HepG2 (cell line): ENCODE measurements around the gene EFS. TPM values are rescaled to one million over a fixed set of nuclear protein-coding genes. Genes with fewer than 3 reads are reported as not detected.
A peak's percentile ranks its signal among the peaks of the same experiment; 100 is the strongest.

Experiments used
- ARNT ChIP-seq: fragments of 450-650 bp; IDR thresholded peaks from 2 replicates; pipeline ENCODE4 v1.6.1; 2017
- BRD4 ChIP-seq: sonication (generic); formaldehyde crosslinking; IDR thresholded peaks from 2 replicates; pipeline ENCODE4 v1.4.0; 2020; ENCODE audit warnings: missing genetic modification reagents
- HOXD1 ChIP-seq: sonication (generic); formaldehyde crosslinking; IDR thresholded peaks from 2 replicates; pipeline ENCODE4 v1.5.0; 2020; ENCODE audit warnings: missing genetic modification reagents
- KLF13 ChIP-seq: sonication (generic); formaldehyde crosslinking; IDR thresholded peaks from 2 replicates; pipeline ENCODE4 v1.4.0; 2020; ENCODE audit warnings: mild to moderate bottlenecking, missing genetic modification reagents
- KMT2B ChIP-seq: IDR thresholded peaks from 2 replicates; pipeline ENCODE4 v1.6.1; 2016; ENCODE audit warnings: missing genetic modification reagents, missing compliant biosample characterization
- LCORL ChIP-seq, 2 experiments: fragments of 450-650 bp in 1 of 2; sonication (generic) in 1 of 2; formaldehyde crosslinking in 1 of 2; IDR thresholded peaks; 2 replicates each; pipeline versions ENCODE4 v1.5.0 to v1.6.1; 2017 to 2020; ENCODE audit warnings: antibody characterized with exemption in 1 of 2, missing genetic modification reagents in 1 of 2
- MEF2D ChIP-seq: sonication (generic); formaldehyde crosslinking; IDR thresholded peaks from 2 replicates; pipeline ENCODE4 v1.5.1; 2020; ENCODE audit warnings: mild to moderate bottlenecking, missing genetic modification reagents
- NKX3-1 ChIP-seq: sonication (generic); formaldehyde crosslinking; IDR thresholded peaks from 2 replicates; pipeline ENCODE4 v1.5.0; 2020; ENCODE audit warnings: missing genetic modification reagents
- RFX3 ChIP-seq: IDR thresholded peaks from 2 replicates; pipeline ENCODE4 v1.6.1; 2016; ENCODE audit warnings: missing biosample characterization, missing genetic modification reagents
- SMARCE1 ChIP-seq: fragments of 450-650 bp; IDR thresholded peaks from 2 replicates; pipeline ENCODE4 v1.6.1; 2017; ENCODE audit warnings: borderline replicate concordance
- TCF7L2 ChIP-seq: IDR thresholded peaks from 2 replicates; pipeline ENCODE4 v1.6.1; 2011; ENCODE audit warnings: mild to moderate bottlenecking, low read depth, low read length, moderate library complexity
- TGIF2 ChIP-seq: IDR thresholded peaks from 2 replicates; pipeline ENCODE4 v1.6.1; 2016; ENCODE audit warnings: control low read depth, missing compliant biosample characterization
- ZFAT ChIP-seq: sonication (generic); formaldehyde crosslinking; conservative IDR thresholded peaks from 2 replicates; pipeline ENCODE4 v1.8.1; 2023; ENCODE audit warnings: missing genetic modification reagents, inconsistent platforms
- ZNF350 ChIP-seq: sonication (generic); formaldehyde crosslinking; IDR thresholded peaks from 2 replicates; pipeline ENCODE4 v1.4.0; 2020; ENCODE audit warnings: mild to moderate bottlenecking, low read depth, missing genetic modification reagents, borderline replicate concordance
- ZNF546 ChIP-seq: sonication (generic); formaldehyde crosslinking; conservative IDR thresholded peaks from 2 replicates; pipeline ENCODE4 v1.8.1; 2023; ENCODE audit warnings: mild to moderate bottlenecking, missing genetic modification reagents
- ZNF652 ChIP-seq: IDR thresholded peaks from 2 replicates; pipeline ENCODE4 v1.6.1; 2016; ENCODE audit warnings: low read depth, borderline replicate concordance
- ZNF749 ChIP-seq: sonication (generic); formaldehyde crosslinking; IDR thresholded peaks from 2 replicates; pipeline ENCODE4 v1.8.0; 2022; ENCODE audit warnings: mild to moderate bottlenecking, missing genetic modification reagents, moderate library complexity, borderline replicate concordance
- polyA plus RNA-seq, 8 experiments: library from polyadenylated mRNA; depleted of rRNA in 3 of 8; stranded (reverse) in 7 of 8; unstranded in 1 of 8; fragments of >200 nt; fragmentation: Illumina TruSeq in 4 of 8; extraction: Trizol in 4 of 8; gene quantifications; 2 replicates each; pipeline versions ENCODE4 v1.2.1 to v1.2.3, GENCODE V29; 2011 to 2016; ENCODE audit warnings: low read depth in 4 of 8, missing spikeins in 1 of 8, mixed read lengths in 1 of 8; ENCODE audit not compliant: insufficient read depth in 1 of 8
- total RNA-seq, 5 experiments: library from RNA; depleted of rRNA; stranded (reverse); fragments of >200 nt; fragmentation: Illumina TruSeq; extraction: Trizol; gene quantifications; 2 replicates each; pipeline ENCODE4 v1.2.3, GENCODE V29; 2016; ENCODE audit warnings: low read depth in 1 of 5
- TF ChIP-seq, protein P1 (sequence below): sonication (generic); formaldehyde crosslinking; IDR thresholded peaks from 2 replicates; pipeline ENCODE4 v1.5.0; 2020; ENCODE audit warnings: mild to moderate bottlenecking, missing genetic modification reagents
- TF ChIP-seq, protein P2 (sequence below): sonication (generic); formaldehyde crosslinking; IDR thresholded peaks from 2 replicates; pipeline ENCODE4 v1.5.1; 2020; ENCODE audit warnings: mild to moderate bottlenecking, missing genetic modification reagents, borderline replicate concordance
- TF ChIP-seq, protein P3 (sequence below): sonication (generic); formaldehyde crosslinking; conservative IDR thresholded peaks from 2 replicates; pipeline ENCODE4 v1.4.0; 2020; ENCODE audit warnings: missing genetic modification reagents

Gene EFS
- total and polyA plus RNA-seq, 2 of the 13 experiments (the other 11 are each of a cell fraction or from before 2014, with no cell fraction given): not detected

DNA sequence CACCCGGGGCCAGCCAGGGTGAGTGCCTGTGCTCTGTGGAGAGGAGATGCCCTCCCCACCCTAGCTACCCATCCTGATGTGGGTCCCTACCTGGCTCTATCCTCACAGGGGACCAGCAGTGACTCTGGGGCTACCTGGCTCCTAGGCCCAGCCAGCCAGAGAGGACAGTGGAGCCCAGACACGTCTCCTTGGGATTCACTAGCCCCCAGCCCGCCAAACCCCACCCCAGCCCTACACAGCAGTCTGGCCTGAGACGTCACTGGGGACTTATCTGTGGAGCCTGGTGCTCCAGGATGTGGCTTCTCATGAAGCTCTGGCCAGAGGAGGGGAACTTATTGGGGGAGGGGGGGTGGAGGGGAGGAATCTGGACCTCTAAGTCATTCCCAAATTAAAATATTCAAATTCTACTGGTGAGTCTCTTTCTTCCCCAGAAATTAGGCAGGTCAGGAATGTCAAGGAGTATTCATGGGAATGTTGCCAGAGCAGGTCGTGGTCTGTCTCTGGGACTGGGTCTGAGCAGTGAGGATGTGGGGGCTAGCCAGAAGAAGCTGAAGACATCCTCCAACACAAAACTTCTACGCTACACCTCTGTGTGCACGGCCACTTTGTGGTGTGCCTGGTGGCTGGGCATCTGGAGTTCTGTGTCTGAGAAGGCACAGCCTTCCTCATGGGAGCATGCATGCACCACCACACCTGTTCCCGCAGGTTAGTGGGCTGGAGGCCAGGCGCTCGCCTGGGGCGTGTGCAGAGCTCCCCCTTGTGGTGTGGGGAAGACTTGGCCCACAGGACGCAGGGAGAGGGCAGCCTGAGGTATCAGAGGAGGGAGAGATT is 14.6 kb upstream of the EFS start (continued):
- TF ChIP-seq ZNF546 (CRISPR knock-in tag): no peak
- no peak for TF ChIP-seq TCF7L2
- TF ChIP-seq, protein P1, sequence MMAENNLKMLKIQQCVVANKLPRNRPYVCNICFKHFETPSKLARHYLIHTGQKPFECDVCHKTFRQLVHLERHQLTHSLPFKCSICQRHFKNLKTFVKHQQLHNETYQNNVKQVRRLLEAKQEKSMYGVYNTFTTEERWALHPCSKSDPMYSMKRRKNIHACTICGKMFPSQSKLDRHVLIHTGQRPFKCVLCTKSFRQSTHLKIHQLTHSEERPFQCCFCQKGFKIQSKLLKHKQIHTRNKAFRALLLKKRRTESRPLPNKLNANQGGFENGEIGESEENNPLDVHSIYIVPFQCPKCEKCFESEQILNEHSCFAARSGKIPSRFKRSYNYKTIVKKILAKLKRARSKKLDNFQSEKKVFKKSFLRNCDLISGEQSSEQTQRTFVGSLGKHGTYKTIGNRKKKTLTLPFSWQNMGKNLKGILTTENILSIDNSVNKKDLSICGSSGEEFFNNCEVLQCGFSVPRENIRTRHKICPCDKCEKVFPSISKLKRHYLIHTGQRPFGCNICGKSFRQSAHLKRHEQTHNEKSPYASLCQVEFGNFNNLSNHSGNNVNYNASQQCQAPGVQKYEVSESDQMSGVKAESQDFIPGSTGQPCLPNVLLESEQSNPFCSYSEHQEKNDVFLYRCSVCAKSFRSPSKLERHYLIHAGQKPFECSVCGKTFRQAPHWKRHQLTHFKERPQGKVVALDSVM: no peak
- TF ChIP-seq ZNF350 (CRISPR knock-in tag): peak; percentile 79
- TF ChIP-seq NKX3-1 (CRISPR knock-in tag): no peak
- no peak for TF ChIP-seq BRD4 (CRISPR knock-in tag)
- TF ChIP-seq, protein P2, sequence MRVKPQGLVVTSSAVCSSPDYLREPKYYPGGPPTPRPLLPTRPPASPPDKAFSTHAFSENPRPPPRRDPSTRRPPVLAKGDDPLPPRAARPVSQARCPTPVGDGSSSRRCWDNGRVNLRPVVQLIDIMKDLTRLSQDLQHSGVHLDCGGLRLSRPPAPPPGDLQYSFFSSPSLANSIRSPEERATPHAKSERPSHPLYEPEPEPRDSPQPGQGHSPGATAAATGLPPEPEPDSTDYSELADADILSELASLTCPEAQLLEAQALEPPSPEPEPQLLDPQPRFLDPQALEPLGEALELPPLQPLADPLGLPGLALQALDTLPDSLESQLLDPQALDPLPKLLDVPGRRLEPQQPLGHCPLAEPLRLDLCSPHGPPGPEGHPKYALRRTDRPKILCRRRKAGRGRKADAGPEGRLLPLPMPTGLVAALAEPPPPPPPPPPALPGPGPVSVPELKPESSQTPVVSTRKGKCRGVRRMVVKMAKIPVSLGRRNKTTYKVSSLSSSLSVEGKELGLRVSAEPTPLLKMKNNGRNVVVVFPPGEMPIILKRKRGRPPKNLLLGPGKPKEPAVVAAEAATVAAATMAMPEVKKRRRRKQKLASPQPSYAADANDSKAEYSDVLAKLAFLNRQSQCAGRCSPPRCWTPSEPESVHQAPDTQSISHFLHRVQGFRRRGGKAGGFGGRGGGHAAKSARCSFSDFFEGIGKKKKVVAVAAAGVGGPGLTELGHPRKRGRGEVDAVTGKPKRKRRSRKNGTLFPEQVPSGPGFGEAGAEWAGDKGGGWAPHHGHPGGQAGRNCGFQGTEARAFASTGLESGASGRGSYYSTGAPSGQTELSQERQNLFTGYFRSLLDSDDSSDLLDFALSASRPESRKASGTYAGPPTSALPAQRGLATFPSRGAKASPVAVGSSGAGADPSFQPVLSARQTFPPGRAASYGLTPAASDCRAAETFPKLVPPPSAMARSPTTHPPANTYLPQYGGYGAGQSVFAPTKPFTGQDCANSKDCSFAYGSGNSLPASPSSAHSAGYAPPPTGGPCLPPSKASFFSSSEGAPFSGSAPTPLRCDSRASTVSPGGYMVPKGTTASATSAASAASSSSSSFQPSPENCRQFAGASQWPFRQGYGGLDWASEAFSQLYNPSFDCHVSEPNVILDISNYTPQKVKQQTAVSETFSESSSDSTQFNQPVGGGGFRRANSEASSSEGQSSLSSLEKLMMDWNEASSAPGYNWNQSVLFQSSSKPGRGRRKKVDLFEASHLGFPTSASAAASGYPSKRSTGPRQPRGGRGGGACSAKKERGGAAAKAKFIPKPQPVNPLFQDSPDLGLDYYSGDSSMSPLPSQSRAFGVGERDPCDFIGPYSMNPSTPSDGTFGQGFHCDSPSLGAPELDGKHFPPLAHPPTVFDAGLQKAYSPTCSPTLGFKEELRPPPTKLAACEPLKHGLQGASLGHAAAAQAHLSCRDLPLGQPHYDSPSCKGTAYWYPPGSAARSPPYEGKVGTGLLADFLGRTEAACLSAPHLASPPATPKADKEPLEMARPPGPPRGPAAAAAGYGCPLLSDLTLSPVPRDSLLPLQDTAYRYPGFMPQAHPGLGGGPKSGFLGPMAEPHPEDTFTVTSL (CRISPR knock-in tag): no peak
- no peak for TF ChIP-seq TGIF2 (CRISPR knock-in tag)
- TF ChIP-seq KLF13 (CRISPR knock-in tag): no peak
- no peak for TF ChIP-seq HOXD1 (CRISPR knock-in tag)
- TF ChIP-seq, protein P3, sequence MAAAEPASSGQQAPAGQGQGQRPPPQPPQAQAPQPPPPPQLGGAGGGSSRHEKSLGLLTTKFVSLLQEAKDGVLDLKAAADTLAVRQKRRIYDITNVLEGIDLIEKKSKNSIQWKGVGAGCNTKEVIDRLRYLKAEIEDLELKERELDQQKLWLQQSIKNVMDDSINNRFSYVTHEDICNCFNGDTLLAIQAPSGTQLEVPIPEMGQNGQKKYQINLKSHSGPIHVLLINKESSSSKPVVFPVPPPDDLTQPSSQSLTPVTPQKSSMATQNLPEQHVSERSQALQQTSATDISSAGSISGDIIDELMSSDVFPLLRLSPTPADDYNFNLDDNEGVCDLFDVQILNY (CRISPR knock-in tag): no peak
- 0 out of 2 replicates have a peak, but pooled peaks have one; percentile 13 for TF ChIP-seq RFX3
- TF ChIP-seq ZNF749 (CRISPR knock-in tag): no peak
- TF ChIP-seq MEF2D (CRISPR knock-in tag): no peak
- TF ChIP-seq ZNF652 (CRISPR knock-in tag): 0 out of 2 replicates have a peak, but pooled peaks have one; percentile 14
- no peak for TF ChIP-seq ZFAT
- TF ChIP-seq KMT2B (CRISPR knock-in tag): no peak
- no peak for TF ChIP-seq ARNT
- TF ChIP-seq SMARCE1: no peak
- no peak for TF ChIP-seq LCORL (IDR thresholded peaks at IDR 0.05)
- TF ChIP-seq LCORL (CRISPR knock-in tag; IDR thresholded peaks at IDR 0.05): peak; percentile 66; the same call in 1 of the 2 replicates
